HepG2 (cell line): ENCODE measurements around the gene TAF6. TPM values are rescaled to one million over a fixed set of nuclear protein-coding genes. Genes with fewer than 3 reads are reported as not detected.
A peak's percentile ranks its signal among the peaks of the same experiment; 100 is the strongest.

Source experiments
- CBX2 ChIP-seq, 2 experiments: fragments of 200-600 bp in 1 of 2; sonication (generic); formaldehyde crosslinking in 1 of 2; IDR thresholded peaks; 2 replicates each; pipeline versions ENCODE4 v1.7.0 to v1.8.1; 2018 to 2022; ENCODE audit warnings: low read depth in 2 of 2, low read length in 1 of 2, mild to moderate bottlenecking in 1 of 2, missing genetic modification reagents in 1 of 2
- CERS6 ChIP-seq: sonication (generic); formaldehyde crosslinking; IDR thresholded peaks from 2 replicates; pipeline ENCODE4 v1.5.0; 2020; ENCODE audit warnings: missing genetic modification reagents
- FIP1L1 ChIP-seq: fragments of 200-400 bp; formaldehyde crosslinking; IDR thresholded peaks from 2 replicates; pipeline ENCODE4 v1.6.1; 2018; ENCODE audit warnings: low read depth, mild to moderate bottlenecking, low read length, moderate library complexity, borderline replicate concordance; ENCODE audit not compliant: insufficient read depth
- HMGXB3 ChIP-seq: sonication (generic); formaldehyde crosslinking; IDR thresholded peaks from 2 replicates; pipeline ENCODE4 v1.4.0; 2020; ENCODE audit warnings: missing genetic modification reagents, borderline replicate concordance
- NR1H2 ChIP-seq: sonication (generic); formaldehyde crosslinking; IDR thresholded peaks from 2 replicates; pipeline ENCODE4 v1.8.1; 2022; ENCODE audit warnings: low read depth, missing genetic modification reagents, borderline replicate concordance
- POGZ ChIP-seq: sonication (generic); formaldehyde crosslinking; IDR thresholded peaks from 2 replicates; pipeline ENCODE4 v1.4.0; 2020; ENCODE audit warnings: mild to moderate bottlenecking, missing genetic modification reagents
- PRDM15 ChIP-seq: sonication (generic); formaldehyde crosslinking; IDR thresholded peaks from 2 replicates; pipeline ENCODE4 v1.4.0; 2020; ENCODE audit warnings: missing genetic modification reagents
- TFE3 ChIP-seq: IDR thresholded peaks from 2 replicates; pipeline ENCODE4 v1.6.1; 2016
- TRIM22 ChIP-seq: fragments of 450-650 bp; IDR thresholded peaks from 2 replicates; pipeline ENCODE4 v1.6.1; 2017
- ZBTB2 ChIP-seq: sonication (generic); formaldehyde crosslinking; IDR thresholded peaks from 2 replicates; pipeline ENCODE4 v1.8.0; 2022; ENCODE audit warnings: low read depth, missing genetic modification reagents
- ZFX ChIP-seq: sonication (generic); formaldehyde crosslinking; IDR thresholded peaks from 2 replicates; pipeline ENCODE4 v1.4.0; 2020; ENCODE audit warnings: mild to moderate bottlenecking, low read depth, missing genetic modification reagents, moderate library complexity
- ZNF143 ChIP-seq: sonication (generic); formaldehyde crosslinking; IDR thresholded peaks from 2 replicates; pipeline ENCODE4 v1.4.0; 2020; ENCODE audit warnings: missing genetic modification reagents
- ZNF224 ChIP-seq: sonication (generic); formaldehyde crosslinking; IDR thresholded peaks from 2 replicates; pipeline ENCODE4 v1.5.0; 2020; ENCODE audit warnings: mild to moderate bottlenecking, missing genetic modification reagents
- ZNF264 ChIP-seq: sonication (generic); formaldehyde crosslinking; IDR thresholded peaks from 2 replicates; pipeline ENCODE4 v1.4.0; 2020; ENCODE audit warnings: missing genetic modification reagents
- polyA plus RNA-seq, 8 experiments: library from polyadenylated mRNA; depleted of rRNA in 3 of 8; stranded (reverse) in 7 of 8; unstranded in 1 of 8; fragments of >200 nt; fragmentation: Illumina TruSeq in 4 of 8; extraction: Trizol in 4 of 8; gene quantifications; 2 replicates each; pipeline versions ENCODE4 v1.2.1 to v1.2.3, GENCODE V29; 2011 to 2016; ENCODE audit warnings: low read depth in 4 of 8, missing spikeins in 1 of 8, mixed read lengths in 1 of 8; ENCODE audit not compliant: insufficient read depth in 1 of 8
- total RNA-seq, 5 experiments: library from RNA; depleted of rRNA; stranded (reverse); fragments of >200 nt; fragmentation: Illumina TruSeq; extraction: Trizol; gene quantifications; 2 replicates each; pipeline ENCODE4 v1.2.3, GENCODE V29; 2016; ENCODE audit warnings: low read depth in 1 of 5

TAF6 gene
- total and polyA plus RNA-seq, 2 of the 13 experiments (the other 11 are each of a cell fraction or from before 2014, with no cell fraction given) = 12.9 to 18.8 TPM

- TF ChIP-seq PRDM15 (no peak), ZFX (CRISPR knock-in tag) (peak; percentile 96), POGZ (CRISPR knock-in tag) (peak; percentile 86), ZBTB2 (peak; percentile 95), CBX2 (IDR thresholded peaks at IDR 0.05; ENCODE audit: low read depth, low read length) (no peak), CBX2 (CRISPR knock-in tag; IDR thresholded peaks at IDR 0.05; ENCODE audit: low read depth) (no peak), TRIM22 (no peak), TFE3 (CRISPR knock-in tag) (peak; percentile 55; the same call in 1 of the 2 replicates), ZNF224 (CRISPR knock-in tag) (no peak), ZNF143 (CRISPR knock-in tag) (peak; percentile 36; the same call in 1 of the 2 replicates), CERS6 (CRISPR knock-in tag) (no peak; the same call in 1 of the 2 replicates), NR1H2 (no peak), ZNF264 (peak; percentile 32; the same call in 1 of the 2 replicates), FIP1L1 (peak; percentile 61; the same call in 1 of the 2 replicates), HMGXB3 (CRISPR knock-in tag) (peak; percentile 66)
Measured at GRCh38 chr7:100081535-100082102, 37.5 kb downstream of the TAF6 start, which contains the start of gene ZNF3 (continued).
